ENCODE data around the gene ELOVL5.

- TF ChIP-seq YY1 (IDR thresholded peaks at IDR 0.05; ENCODE audit: insufficient read depth, insufficient read length), result no peak
- no peak for TF ChIP-seq ZNF274 (IDR thresholded peaks at IDR 0.05; ENCODE audit: low read depth, low read length)
- no peak for TF ChIP-seq SUZ12 (IDR thresholded peaks at IDR 0.05; ENCODE audit: extremely low read depth, insufficient read depth, insufficient read length)
Measured at GRCh38 chr6:53236241-53236640, 112.5 kb downstream of the ELOVL5 start.
